GM18517 (cell line): ENCODE measurements around the gene TRMT1.
A peak's percentile ranks its signal among the peaks of the same experiment; 100 is the strongest.

Experiments
- ATAC-seq: cut with Tn5 transposase; IDR thresholded peaks from one replicate; pipeline ENCODE4 v1.9.1; 2021; ENCODE audit warnings: mild to moderate bottlenecking, moderate library complexity; ENCODE audit not compliant: unreplicated experiment

The TRMT1 gene

GRCh38 chr19:13103581-13104359, 12.8 kb downstream of the TRMT1 start:
- no peak for ATAC-seq

- ATAC-seq, result peak; percentile 34
These were observed 13.6 kb downstream of the TRMT1 start, which contains the start of gene LYL1 for GRCh38 chr19:13102666-13103580. TSS of gene LYL1 (minus strand) at chr19:13102858. CDS start at chr19:13101171, 1,687 bp downstream.

- ATAC-seq, result no peak
These were observed 14.2 kb downstream of the TRMT1 start for GRCh38 chr19:13102416-13102665.

- no peak for ATAC-seq
These were observed 14.7 kb downstream of the TRMT1 start for GRCh38 chr19:13101590-13102415.

GRCh38 chr19:13100841-13101589, 15.5 kb downstream of the TRMT1 start:
- ATAC-seq, result no peak

- no peak for ATAC-seq
These were observed 16.4 kb downstream of the TRMT1 start for GRCh38 chr19:13100031-13100588.

- no peak for ATAC-seq
These were observed 17.2 kb downstream of the TRMT1 start for GRCh38 chr19:13099073-13099999.

GRCh38 chr19:13098277-13099072, 18.1 kb downstream of the TRMT1 start:
- no peak for ATAC-seq

- ATAC-seq, result no peak
These were observed 18.9 kb downstream of the TRMT1 start for GRCh38 chr19:13097463-13098258.

GRCh38 chr19:13097033-13097462, 19.5 kb downstream of the TRMT1 start:
- no peak for ATAC-seq

- no peak for ATAC-seq
These were observed 20.3 kb downstream of the TRMT1 start for GRCh38 chr19:13095934-13096927.

- ATAC-seq, result no peak
These were observed 21.2 kb downstream of the TRMT1 start for GRCh38 chr19:13095393-13095784.

GRCh38 chr19:13094771-13095392, 21.7 kb downstream of the TRMT1 start:
- ATAC-seq, result no peak

GRCh38 chr19:13094106-13094504, 22.4 kb downstream of the TRMT1 start:
- ATAC-seq, result no peak

GRCh38 chr19:13093407-13094105, 23.0 kb downstream of the TRMT1 start:
- ATAC-seq, result no peak
